ENCODE data around the gene DMWD. TPM values are rescaled to one million over a fixed set of nuclear protein-coding genes. Genes with fewer than 3 reads are reported as not detected.

Gene DMWD
- total RNA-seq, 2 experiments from 2014 or later, result 28.6 to 31.5 TPM

DNA sequence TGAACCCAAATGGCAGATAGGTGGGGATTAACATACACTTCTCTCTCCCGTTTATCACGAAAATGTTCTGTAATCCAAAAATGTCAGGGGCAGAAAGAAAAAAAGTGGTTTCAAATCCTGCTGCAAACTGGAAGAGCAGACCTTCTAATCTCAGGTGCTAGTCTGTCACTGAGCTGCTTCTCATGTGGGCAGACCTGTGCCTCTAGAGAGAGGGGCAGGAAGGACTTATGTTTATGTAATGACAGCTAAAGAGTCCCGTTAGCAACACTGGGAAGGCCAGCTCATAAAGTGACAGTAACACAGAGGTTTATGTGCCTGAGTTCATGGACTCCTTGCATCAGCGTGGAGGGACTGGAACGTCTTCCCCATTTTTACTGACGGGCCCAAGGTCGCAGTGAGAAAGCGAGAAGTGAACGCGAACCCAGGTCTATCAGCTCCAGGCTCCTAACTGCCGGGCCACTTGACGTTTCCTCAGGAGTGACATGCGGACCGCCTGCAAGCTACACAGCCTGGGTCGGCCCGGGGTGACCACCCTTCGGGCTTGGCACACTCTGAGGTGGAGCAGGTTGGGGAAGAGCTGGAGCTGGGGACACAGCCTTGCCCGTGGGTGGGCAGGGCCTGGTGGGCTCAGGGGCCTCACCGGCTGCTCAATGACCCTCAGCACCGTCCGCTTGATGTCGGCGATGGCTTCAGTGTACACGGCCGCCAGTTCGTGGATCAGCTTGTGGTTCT is 32.1 kb upstream of the DMWD start:
- H3K27me3 ChIP-seq (ENCODE audit: control insufficient read depth in 1 of 2, insufficient read depth in 2 of 2, low read length in 2 of 2), result no peaks in the 10 kb centered on the region
- CTCF ChIA-PET, result interaction anchor here (0.6 kb wide), 1 partner anchor 43 kb away, joined by 3 read pairs; no protein-coding TSS in a partner anchor
- H3K4me3 Mint-ChIP-seq, result no peak overlapping the region
- H3K4me3 ChIP-seq (ENCODE audit: low read length), result no peak overlapping the region
- no peaks in the 10 kb centered on the region for H3K27me3 Mint-ChIP-seq
- no peaks in the 10 kb centered on the region for H3K4me1 ChIP-seq (ENCODE audit: insufficient read depth, low read length)
- peaks cover 57% of the 10 kb centered on the region for H3K36me3 Mint-ChIP-seq (ENCODE audit: low read depth)
- no peak overlapping the region for H3K27ac ChIP-seq (ENCODE audit: low read depth in 1 of 2, low read length in 2 of 2)
- no peaks in the 10 kb centered on the region for H3K9me3 ChIP-seq (ENCODE audit: control insufficient read depth in 1 of 2, insufficient read depth in 1 of 2, low read length in 2 of 2)
- H3K4me1 Mint-ChIP-seq (ENCODE audit: low read depth), result no peaks in the 10 kb centered on the region
- POLR2A ChIA-PET, result interaction anchor here (1.3 kb wide), 1 partner anchor 39 kb away, joined by 5 read pairs; no protein-coding TSS in a partner anchor
- intact Hi-C loops (cut with DNase I, micrococcal nuclease), result no loop called here
- no peaks in the 10 kb centered on the region for H3K9me3 Mint-ChIP-seq
- DNase-seq (no peak), ATAC-seq (ENCODE audit: poor library complexity) (no peak)
- no peak overlapping the region for H3K27ac Mint-ChIP-seq
- peaks cover 74% of the 10 kb centered on the region for H3K36me3 ChIP-seq (ENCODE audit: insufficient read depth, low read length)
- no peak for TF ChIP-seq CTCF (IDR thresholded peaks at IDR 0.05)

DNA sequence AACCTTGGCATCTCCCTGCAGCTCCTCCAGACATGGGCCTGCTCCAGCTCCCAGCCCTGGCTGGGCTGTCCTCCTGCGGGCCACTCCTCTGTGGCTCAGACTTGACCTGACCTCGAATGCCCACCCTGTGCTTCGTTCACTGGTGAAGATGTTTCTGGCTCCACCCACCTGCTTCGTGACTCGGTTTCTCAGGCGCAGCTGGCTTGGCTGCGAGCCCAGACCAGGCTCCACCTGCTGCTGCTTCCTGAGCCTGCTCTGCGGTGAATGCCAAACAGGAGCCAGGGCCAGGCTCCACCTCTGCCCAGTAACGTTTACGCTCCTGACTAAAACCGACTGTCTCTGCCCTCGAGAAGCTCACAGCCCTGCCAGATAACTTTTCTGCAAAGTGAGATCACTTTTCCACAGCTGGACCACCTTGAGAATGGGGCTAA is 31.4 kb upstream of the DMWD start:
- no peak overlapping the region for H3K27ac ChIP-seq (ENCODE audit: low read depth in 1 of 2, low read length in 2 of 2)
- ChIA-PET POLR2A (interaction anchor here (1.3 kb wide), 1 partner anchor 39 kb away, joined by 5 read pairs; no protein-coding TSS in a partner anchor), CTCF (interaction anchor here (0.6 kb wide), 1 partner anchor 43 kb away, joined by 3 read pairs; no protein-coding TSS in a partner anchor)
- no peaks in the 10 kb centered on the region for H3K9me3 ChIP-seq (ENCODE audit: control insufficient read depth in 1 of 2, insufficient read depth in 1 of 2, low read length in 2 of 2)
- Mint-ChIP-seq H3K27me3 (no peaks in the 10 kb centered on the region), H3K4me3 (no peak overlapping the region), H3K4me1 (ENCODE audit: low read depth) (no peaks in the 10 kb centered on the region), H3K9me3 (no peaks in the 10 kb centered on the region), H3K27ac (no peak overlapping the region), H3K36me3 (ENCODE audit: low read depth) (peaks cover 51% of the 10 kb centered on the region)
- no peaks in the 10 kb centered on the region for H3K4me1 ChIP-seq (ENCODE audit: insufficient read depth, low read length)
- TF ChIP-seq CTCF (IDR thresholded peaks at IDR 0.05), result no peak
- no peak for ATAC-seq (ENCODE audit: poor library complexity)
- no peak for DNase-seq
- no peak overlapping the region for H3K4me3 ChIP-seq (ENCODE audit: low read length)
- H3K27me3 ChIP-seq (ENCODE audit: control insufficient read depth in 1 of 2, insufficient read depth in 2 of 2, low read length in 2 of 2), result no peaks in the 10 kb centered on the region
- peaks cover 68% of the 10 kb centered on the region for H3K36me3 ChIP-seq (ENCODE audit: insufficient read depth, low read length)
- intact Hi-C loops (cut with DNase I, micrococcal nuclease), result no loop called here

DNA sequence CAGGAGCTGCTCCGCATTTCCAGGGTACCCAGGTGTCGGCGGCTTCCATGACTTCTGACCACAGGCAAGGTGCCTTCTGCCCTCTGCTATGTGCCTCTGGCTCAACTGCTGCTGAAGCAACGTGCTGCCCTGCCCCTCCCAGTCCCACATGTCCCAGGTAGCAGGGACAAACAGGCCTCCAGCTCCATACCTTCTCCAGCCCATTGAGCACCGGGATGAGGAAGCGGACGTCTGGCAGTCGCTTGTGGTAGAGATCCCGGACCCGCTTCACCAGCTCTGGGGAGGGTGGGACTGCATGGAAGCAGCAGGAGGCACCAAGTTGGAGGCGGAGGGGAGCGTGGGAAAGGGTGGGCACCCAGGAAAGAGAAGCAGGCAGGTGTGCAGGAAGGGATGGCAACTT is 30.5 kb upstream of the DMWD start:
- ATAC-seq (ENCODE audit: poor library complexity), result no peak
- H3K4me1 ChIP-seq (ENCODE audit: insufficient read depth, low read length), result no peaks in the 10 kb centered on the region
- no peak overlapping the region for H3K27ac ChIP-seq (ENCODE audit: low read depth in 1 of 2, low read length in 2 of 2)
- no peak overlapping the region for H3K4me3 ChIP-seq (ENCODE audit: low read length)
- DNase-seq, result no peak
- Mint-ChIP-seq H3K9me3 (no peaks in the 10 kb centered on the region), H3K36me3 (ENCODE audit: low read depth) (peaks cover 42% of the 10 kb centered on the region), H3K4me3 (no peak overlapping the region), H3K27ac (no peak overlapping the region), H3K4me1 (ENCODE audit: low read depth) (no peaks in the 10 kb centered on the region), H3K27me3 (no peaks in the 10 kb centered on the region)
- peaks cover 59% of the 10 kb centered on the region for H3K36me3 ChIP-seq (ENCODE audit: insufficient read depth, low read length)
- H3K27me3 ChIP-seq (ENCODE audit: control insufficient read depth in 1 of 2, insufficient read depth in 2 of 2, low read length in 2 of 2), result no peaks in the 10 kb centered on the region
- intact Hi-C loops (cut with DNase I, micrococcal nuclease), result no loop called here
- CTCF ChIA-PET, result interaction anchor here (0.6 kb wide), 1 partner anchor 109 kb away, joined by 3 read pairs; no protein-coding TSS in a partner anchor
- POLR2A ChIA-PET, result interaction anchor here (0.9 kb wide), 1 partner anchor 40 kb away, joined by 3 read pairs; no protein-coding TSS in a partner anchor
- H3K9me3 ChIP-seq (ENCODE audit: control insufficient read depth in 1 of 2, insufficient read depth in 1 of 2, low read length in 2 of 2), result no peaks in the 10 kb centered on the region
- no peak for TF ChIP-seq CTCF (IDR thresholded peaks at IDR 0.05)
